Urinary bladder (tissue), 4 donors: Measurements from ENCODE around the gene SPATS2. TPM values are rescaled to one million over a fixed set of nuclear protein-coding genes. Genes with fewer than 3 reads are reported as not detected.

ENCODE experiments used
- DNase-seq: peaks from one replicate; pipeline ENCODE4 v3.0.0-alpha.2; 2015; ENCODE audit errors: extremely low spot score
- H3K27ac ChIP-seq: one replicate; pipeline ENCODE4 v1.5.1; 2013; ENCODE audit warnings: low read depth, mild to moderate bottlenecking, moderate library complexity
- H3K36me3 ChIP-seq: one replicate; pipeline ENCODE4 v1.6.1; 2013; ENCODE audit warnings: mild to moderate bottlenecking, moderate library complexity; ENCODE audit not compliant: insufficient read depth
- H3K4me1 ChIP-seq: one replicate; pipeline ENCODE4 v1.6.1; 2013; ENCODE audit warnings: mild to moderate bottlenecking, moderate library complexity; ENCODE audit not compliant: insufficient read depth
- H3K4me3 ChIP-seq: one replicate; pipeline ENCODE4 v1.5.1; 2013; ENCODE audit warnings: low read depth, low read length
- WGBS: extraction: QIAGEN DNeasy Blood & Tissue Kit; methylation state at CpG from one replicate; pipeline ENCODE4 v1.1.7; 2013; 5-methylcytosine and 5-hydroxymethylcytosine counted together
- polyA plus RNA-seq: library from polyadenylated mRNA; stranded (reverse); fragments of 200-250 nt; gene quantifications from one replicate; pipeline ENCODE4 v1.2.3, GENCODE V29; 2013
- total RNA-seq: library from RNA; depleted of rRNA; stranded (reverse); fragments of >200 nt; gene quantifications from one replicate; pipeline ENCODE4 v1.2.3, GENCODE V29; 2014
- donor health status: healthy with polysubstance abuse.
- donor health status: healthy.

SPATS2 gene
- total and polyA plus RNA-seq, 2 donors: 11.5 to 52.8 TPM

GRCh38 chr12:49548481-49548821 lies 181.2 kb downstream of the SPATS2 start:
- peak overlapping the region; percentile 6 for H3K4me3 ChIP-seq
- no peaks in the 10 kb centered on the region for H3K4me1 ChIP-seq
- no peaks in the 10 kb centered on the region for H3K36me3 ChIP-seq
- 42% methylated on average over 8 of the region's 8 CpGs for WGBS
- H3K27ac ChIP-seq: no peak overlapping the region
- no peak for DNase-seq

GRCh38 chr12:49548822-49549648 lies 181.8 kb downstream of the SPATS2 start:
- no peaks in the 10 kb centered on the region for H3K36me3 ChIP-seq
- peak overlapping the region; percentile 6 for H3K4me3 ChIP-seq
- H3K4me1 ChIP-seq: no peaks in the 10 kb centered on the region
- no peak overlapping the region for H3K27ac ChIP-seq
- DNase-seq: no peak
- 11% methylated on average over 70 of the region's 70 CpGs for WGBS

GRCh38 chr12:49549735-49550692 lies 182.8 kb downstream of the SPATS2 start:
- Histone ChIP-seq H3K4me1 (no peaks in the 10 kb centered on the region), H3K27ac (no peak overlapping the region), H3K36me3 (no peaks in the 10 kb centered on the region), H3K4me3 (no peak overlapping the region)
- no peak for DNase-seq
- WGBS: 94% methylated on average over 28 of the region's 28 CpGs

- Histone ChIP-seq H3K36me3 (no peaks in the 10 kb centered on the region), H3K27ac (no peak overlapping the region), H3K4me1 (no peaks in the 10 kb centered on the region), H3K4me3 (no peak overlapping the region)
- DNase-seq: no peak
- WGBS: 86% methylated on average over 6 of the region's 6 CpGs
Measured at GRCh38 chr12:49550693-49551252, 183.5 kb downstream of the SPATS2 start.

GRCh38 chr12:49552014-49552413 lies 184.8 kb downstream of the SPATS2 start:
- H3K4me3 ChIP-seq: no peak overlapping the region
- peaks cover 2% of the 10 kb centered on the region for H3K36me3 ChIP-seq
- no peaks in the 10 kb centered on the region for H3K4me1 ChIP-seq
- no peak for DNase-seq
- WGBS: 69% methylated on average over 7 of the region's 7 CpGs
- no peak overlapping the region for H3K27ac ChIP-seq

GRCh38 chr12:49552425-49552824 lies 185.2 kb downstream of the SPATS2 start:
- Histone ChIP-seq H3K4me1 (no peaks in the 10 kb centered on the region), H3K4me3 (no peak overlapping the region), H3K36me3 (peaks cover 5% of the 10 kb centered on the region), H3K27ac (no peak overlapping the region)
- 38% methylated on average over 9 of the region's 9 CpGs for WGBS
- no peak for DNase-seq

GRCh38 chr12:49552899-49553298 lies 185.6 kb downstream of the SPATS2 start:
- DNase-seq: no peak
- peaks cover 7% of the 10 kb centered on the region for H3K36me3 ChIP-seq
- 81% methylated on average over 8 of the region's 8 CpGs for WGBS

GRCh38 chr12:49553512-49554088 lies 186.3 kb downstream of the SPATS2 start:
- Histone ChIP-seq H3K36me3 (peaks cover 7% of the 10 kb centered on the region), H3K27ac (no peak overlapping the region), H3K4me1 (no peaks in the 10 kb centered on the region), H3K4me3 (no peak overlapping the region)
- no peak for DNase-seq
- WGBS: 68% methylated on average over 2 of the region's 2 CpGs

More at GRCh38 chr12:49552899-49553298, 185.6 kb downstream of the SPATS2 start:
- no peak overlapping the region for H3K4me3 ChIP-seq
- H3K27ac ChIP-seq: no peak overlapping the region
- H3K4me1 ChIP-seq: no peaks in the 10 kb centered on the region

GRCh38 chr12:49554266-49554665 lies 187.0 kb downstream of the SPATS2 start:
- H3K27ac ChIP-seq: no peak overlapping the region
- peaks cover 7% of the 10 kb centered on the region for H3K36me3 ChIP-seq
- H3K4me3 ChIP-seq: no peak overlapping the region
- DNase-seq: no peak
- H3K4me1 ChIP-seq: no peaks in the 10 kb centered on the region
- WGBS: 82% methylated on average over 15 of the region's 15 CpGs

GRCh38 chr12:49555631-49556390 lies 188.5 kb downstream of the SPATS2 start:
- DNase-seq: no peak
- no peak overlapping the region for H3K4me3 ChIP-seq
- H3K36me3 ChIP-seq: peaks cover 10% of the 10 kb centered on the region
- no peak overlapping the region for H3K27ac ChIP-seq
- no peaks in the 10 kb centered on the region for H3K4me1 ChIP-seq
- 84% methylated on average over 18 of the region's 18 CpGs for WGBS

GRCh38 chr12:49556391-49557186 lies 189.3 kb downstream of the SPATS2 start:
- WGBS: 68% methylated on average over 12 of the region's 12 CpGs
- Histone ChIP-seq H3K4me3 (no peak overlapping the region), H3K27ac (no peak overlapping the region), H3K36me3 (peaks cover 10% of the 10 kb centered on the region), H3K4me1 (no peaks in the 10 kb centered on the region)
- DNase-seq: no peak

- peaks cover 10% of the 10 kb centered on the region for H3K36me3 ChIP-seq
- no peak for DNase-seq
- WGBS: 84% methylated on average over 18 of the region's 18 CpGs
- no peak overlapping the region for H3K27ac ChIP-seq
- no peaks in the 10 kb centered on the region for H3K4me1 ChIP-seq
- H3K4me3 ChIP-seq: no peak overlapping the region
Measured at GRCh38 chr12:49557187-49557916, 190.1 kb downstream of the SPATS2 start.
